HG02852 (cell line): ENCODE results near the gene PLSCR4.

Source experiments
- ATAC-seq: cut with Tn5 transposase; IDR thresholded peaks from one replicate; pipeline ENCODE4 v1.9.1; 2021; ENCODE audit warnings: mild to moderate bottlenecking, moderate library complexity; ENCODE audit not compliant: unreplicated experiment

The PLSCR4 gene

DNA sequence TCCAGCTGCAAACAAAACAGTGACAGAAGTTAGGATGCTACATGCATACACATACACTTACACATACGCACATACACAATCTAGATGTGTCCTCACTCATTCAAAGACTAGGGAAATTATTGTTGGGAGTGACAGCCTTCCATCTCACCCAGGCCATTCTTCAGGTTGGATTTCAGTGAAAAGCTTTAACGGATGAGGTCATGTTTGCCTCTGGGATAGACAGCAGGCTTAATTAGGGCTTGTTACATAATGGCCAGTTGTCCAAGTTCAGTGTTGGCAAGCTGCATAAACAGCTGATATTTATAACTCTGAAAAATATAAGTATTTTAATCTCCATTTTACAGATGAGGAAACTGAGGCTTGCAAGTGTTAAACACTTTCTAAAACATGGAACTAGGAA, 54.1 kb downstream of the PLSCR4 start:
- ATAC-seq = no peak

DNA sequence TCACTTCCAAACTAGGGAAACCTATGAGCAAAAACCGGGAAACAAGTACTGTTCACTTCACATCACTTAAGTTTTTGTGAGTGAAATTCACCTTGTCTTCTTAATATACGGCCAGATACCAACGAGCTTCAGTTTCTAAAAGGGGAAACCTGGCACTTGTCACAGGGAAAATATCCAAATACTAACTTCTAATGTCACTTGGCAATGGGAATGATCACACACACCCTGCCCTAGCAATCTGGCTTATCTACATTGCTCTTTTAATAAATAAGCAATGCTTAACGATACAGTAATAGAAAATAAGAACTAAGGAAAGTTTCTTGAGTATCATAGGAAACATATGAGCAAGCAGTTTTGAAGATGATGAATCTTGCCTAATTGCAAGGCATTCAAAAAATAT, 55.3 kb downstream of the PLSCR4 start:
- no peak for ATAC-seq

DNA sequence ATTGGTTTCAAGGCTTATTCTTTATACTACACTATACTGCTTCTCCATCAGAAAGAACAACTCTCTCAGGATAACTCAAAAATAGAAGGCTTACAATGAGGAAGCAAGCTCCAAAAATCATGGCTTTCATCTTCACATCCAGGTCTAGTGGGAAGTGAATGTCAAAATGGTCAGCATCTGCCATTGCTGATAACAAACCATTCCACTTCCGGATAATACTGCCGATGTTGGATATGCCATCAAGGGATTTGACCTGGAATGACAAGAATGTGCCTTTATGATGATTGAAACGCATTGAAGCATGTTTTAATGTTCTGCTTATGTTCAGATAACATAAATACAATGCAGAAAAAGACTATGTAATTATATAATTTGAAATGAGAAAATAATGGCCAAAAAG, 55.9 kb downstream of the PLSCR4 start:
- ATAC-seq = no peak

DNA sequence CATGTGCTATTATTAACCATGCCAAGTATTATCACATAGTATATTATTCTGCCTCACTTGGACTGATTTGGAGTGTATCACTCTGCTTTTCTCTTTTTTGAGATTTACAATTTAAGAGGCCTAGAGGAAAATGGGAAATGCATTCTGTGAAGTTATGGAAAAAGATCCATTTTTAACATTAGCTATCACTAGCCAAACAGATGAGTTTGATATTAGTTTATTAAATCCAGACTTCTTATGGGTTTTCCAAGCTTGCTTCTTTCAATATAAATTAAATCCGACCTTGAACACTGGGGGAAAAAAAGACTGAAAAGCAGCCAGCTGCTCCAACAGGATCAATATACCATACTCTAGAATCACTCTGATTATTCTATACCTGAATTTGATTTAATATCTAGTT, 59.9 kb downstream of the PLSCR4 start:
- ATAC-seq = no peak

DNA sequence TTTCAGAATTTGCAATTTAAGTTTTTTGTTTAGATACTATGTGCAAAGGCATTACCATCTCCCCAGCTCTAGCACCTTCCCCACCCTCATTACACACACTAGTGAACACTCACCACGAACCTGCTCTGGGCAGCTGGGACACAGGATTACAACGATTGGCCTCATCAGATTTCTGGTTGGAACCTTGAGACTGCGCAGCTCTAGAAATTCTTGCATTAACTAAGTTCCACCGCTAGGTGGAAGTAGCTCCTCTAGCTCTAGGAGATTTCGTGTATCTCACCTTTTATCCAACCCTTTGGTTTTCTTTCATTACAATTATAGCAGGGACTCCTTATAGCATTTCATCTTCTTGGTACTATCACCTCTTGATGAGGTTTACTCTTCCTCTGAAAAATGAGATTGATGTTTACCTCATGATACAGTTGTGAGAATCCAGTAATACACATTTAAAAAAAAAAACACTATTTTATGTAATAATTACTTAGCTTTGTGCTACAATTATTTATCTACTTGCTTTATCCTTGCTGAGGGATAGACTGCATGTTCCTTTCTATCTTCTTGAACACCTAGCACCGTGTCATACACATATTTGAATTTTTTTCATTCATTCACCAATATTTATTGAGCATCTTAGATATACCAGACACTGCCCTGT, 61.3 kb downstream of the PLSCR4 start:
- peak; percentile 99 for ATAC-seq

DNA sequence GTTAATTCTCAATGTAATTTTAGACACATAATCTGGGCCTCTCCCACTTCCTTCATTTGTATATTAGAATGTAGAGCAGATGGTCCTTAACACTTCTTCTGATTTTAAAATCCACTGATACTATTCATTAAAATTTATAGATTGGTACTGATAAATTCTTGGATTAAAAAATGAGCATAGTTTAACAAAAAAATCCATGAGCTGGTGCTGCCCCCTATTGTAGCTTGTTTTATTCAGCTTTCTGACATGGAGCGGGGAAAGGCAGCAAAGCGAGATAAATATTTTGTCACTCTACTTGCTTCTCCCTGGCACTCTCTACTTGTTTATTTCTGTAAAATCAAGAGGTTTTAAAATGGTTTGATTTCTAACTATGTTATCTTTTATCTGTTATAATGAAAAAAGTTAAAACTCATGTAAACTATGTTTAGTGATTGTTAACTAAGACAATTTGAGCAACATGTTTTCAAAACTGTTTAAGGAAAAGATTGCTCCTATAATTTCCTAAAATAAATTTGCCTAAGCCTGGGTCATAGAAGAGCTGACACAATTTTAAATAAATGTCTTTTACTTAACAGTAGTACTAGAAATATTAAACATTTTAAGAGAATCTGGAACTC, 63.5 kb downstream of the PLSCR4 start:
- no peak for ATAC-seq

DNA sequence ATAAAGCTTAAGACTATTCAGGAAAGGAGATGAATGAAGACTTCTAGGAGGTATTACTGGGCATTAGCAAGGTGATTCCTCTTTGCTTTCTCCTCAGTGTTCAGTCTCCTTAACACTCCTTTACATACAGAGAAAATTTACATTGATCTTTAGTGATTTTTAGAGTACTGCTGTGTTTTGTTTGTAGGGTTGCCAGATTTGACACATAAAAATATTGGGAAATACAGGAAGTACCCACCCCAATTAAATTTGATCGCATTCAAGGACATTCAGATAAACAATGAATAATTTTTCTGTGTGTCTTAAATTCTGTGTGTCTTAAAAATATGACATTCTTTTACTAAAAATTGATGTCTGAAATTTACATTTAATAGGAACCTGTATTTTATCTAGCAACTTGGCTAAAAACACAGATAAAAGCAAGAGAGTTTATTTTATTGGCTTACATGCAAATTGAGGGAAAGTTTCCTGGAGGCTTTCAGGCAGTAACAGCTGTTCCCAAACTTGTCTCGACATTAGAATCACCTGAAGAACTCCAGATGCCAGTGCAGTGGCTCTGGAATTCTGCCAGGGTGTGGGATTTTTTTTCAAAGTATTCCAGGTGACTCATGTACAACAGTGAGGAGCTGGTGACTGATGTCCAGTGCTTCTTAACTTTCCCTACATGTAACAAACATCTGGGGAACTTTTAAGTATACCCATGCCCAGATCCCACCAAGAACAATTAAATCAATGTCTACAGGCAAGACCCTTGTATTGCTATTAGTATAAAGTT, 66.5 kb downstream of the PLSCR4 start:
- ATAC-seq = no peak

DNA sequence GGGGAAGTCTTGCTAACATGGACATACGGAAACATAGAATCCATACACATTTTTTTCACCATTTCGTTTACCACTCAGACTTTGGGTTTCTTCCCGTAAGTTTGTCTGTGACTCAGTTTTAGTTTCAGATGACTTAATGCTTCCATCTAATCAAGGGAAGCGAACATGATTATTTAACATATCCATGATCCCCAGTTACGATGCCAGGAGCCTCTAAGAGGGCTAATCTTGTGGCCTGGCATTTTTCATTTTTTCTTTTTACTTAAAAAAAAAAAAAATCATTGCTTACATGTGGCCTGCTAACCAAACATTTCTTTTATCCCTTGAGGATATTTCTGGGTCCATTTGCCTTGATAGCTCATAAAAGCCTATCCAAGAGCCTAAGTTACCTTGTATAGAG, 69.7 kb downstream of the PLSCR4 start:
- ATAC-seq = no peak

DNA sequence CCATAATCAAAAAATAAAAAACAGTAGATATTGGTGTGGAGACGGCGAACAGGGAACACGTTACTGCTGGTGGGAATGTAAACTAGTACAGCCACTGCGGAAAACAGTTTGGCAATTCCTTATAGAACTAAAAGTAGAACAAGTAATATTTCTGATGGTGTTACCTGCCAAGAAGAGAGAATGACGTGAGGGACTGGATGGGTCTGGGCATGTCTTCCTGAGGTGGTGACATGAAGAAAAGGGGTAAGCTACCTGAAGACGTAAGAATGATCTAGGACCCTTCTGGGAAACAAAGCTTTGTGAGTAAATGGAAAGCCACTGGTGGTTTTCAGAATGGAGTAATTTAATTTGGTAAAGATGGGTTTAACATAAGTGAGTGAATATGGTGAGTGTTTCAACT, 70.5 kb downstream of the PLSCR4 start:
- ATAC-seq = no peak

DNA sequence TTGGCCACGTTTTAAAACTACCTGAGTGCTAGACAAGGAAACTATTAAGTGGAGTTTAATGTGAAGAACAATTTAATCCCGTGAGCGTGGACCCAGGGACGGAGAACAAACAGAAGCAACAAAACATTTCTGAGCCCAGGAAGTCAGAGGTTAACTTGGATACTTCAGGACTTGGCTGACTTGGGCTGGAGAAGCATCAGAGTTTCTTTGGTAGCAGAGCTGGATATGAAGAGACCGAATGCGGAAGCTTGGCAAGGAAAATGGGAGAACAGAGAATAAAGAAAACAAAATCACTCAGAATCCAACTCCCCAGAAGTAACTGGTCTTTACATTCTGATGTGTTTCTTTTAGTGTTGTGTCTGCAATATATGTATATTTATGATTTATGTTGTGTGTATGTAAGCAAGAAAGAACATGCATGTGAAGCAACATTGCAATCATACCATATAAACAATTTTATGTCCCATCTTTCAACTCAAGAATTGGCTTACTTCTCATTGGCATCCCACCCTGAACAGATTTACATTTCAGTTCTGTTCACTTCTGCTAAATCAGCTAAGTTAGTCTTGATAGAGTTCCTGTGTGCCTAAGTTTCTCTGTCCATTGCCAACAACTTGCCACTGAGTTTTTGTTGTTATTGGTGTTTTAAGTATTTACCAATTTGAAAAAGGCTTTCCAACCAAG, 72.8 kb downstream of the PLSCR4 start:
- ATAC-seq = no peak

DNA sequence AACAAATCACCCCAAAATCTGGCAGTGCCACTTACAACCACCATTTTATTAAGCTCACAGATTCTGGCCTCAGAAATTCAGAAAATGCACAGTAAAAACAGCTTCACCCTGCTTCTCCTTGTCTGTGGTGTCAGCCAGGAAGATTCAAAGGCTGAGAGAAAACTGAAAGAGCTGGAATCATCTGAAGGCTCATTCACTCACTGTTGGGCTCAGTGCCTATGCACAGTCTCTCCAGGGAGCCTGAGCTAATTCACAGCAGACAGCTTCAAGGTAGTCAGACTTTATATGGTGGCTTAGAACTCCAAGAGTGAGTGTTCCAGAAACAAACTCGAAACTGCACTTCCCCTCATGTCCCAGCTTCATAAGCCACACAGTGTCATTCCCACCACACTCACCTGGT, 73.4 kb downstream of the PLSCR4 start:
- ATAC-seq = no peak

DNA sequence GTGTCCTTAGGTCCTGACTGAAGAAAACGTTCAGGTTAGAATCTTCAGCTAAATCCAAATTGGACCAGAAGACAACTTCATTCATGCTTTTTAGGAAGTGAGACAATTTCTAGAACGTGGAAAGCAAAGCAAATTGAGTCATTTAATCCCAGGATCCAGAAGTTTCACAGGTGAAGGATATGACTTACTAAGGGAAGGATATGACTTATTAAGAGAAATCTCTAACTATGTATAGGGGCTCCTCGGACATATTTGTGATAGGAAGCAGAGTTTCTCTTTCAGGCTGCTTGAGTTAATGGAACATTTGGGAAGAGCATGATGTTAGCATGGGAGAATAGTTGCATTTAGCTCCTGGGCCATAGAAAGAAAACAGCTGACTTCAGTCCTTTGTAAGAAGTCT, 73.8 kb downstream of the PLSCR4 start:
- no peak for ATAC-seq

DNA sequence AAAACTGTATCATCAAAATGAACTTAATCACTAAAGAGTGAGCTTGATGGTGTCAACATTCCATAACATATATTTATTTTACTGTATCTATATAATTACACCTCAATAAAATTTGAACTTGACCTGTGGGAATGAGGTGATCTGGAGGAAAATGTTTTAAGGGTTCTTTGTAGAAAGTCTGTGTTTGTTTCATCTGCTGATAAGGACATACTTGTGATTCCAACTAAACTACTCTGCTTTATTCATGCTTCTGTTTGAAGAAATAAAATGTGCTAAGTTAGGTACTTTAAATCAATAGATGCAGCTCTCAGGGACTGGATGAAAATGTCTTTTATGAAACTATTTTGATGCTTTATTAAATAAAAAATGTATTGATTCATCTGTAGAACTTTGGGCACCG, 78.3 kb downstream of the PLSCR4 start:
- ATAC-seq = no peak

DNA sequence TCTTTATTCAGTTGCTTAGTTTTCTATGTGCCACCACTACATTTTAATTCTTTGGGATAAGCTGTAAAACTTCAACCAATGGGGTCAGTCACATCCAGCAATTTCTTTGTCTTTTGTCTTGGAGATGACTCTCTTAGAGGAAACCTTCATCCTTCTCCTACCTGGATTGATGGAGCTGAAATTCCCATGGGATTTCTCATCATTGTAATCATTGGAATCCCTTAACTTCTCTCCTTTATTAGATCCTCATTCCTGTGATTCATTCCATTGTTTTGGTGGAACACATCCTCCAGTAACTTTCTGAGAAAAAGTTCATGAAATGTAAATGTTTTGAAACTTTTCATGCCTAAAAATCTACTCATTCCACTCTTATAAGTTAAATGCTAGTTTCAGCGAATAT, 80.3 kb downstream of the PLSCR4 start:
- ATAC-seq = no peak

DNA sequence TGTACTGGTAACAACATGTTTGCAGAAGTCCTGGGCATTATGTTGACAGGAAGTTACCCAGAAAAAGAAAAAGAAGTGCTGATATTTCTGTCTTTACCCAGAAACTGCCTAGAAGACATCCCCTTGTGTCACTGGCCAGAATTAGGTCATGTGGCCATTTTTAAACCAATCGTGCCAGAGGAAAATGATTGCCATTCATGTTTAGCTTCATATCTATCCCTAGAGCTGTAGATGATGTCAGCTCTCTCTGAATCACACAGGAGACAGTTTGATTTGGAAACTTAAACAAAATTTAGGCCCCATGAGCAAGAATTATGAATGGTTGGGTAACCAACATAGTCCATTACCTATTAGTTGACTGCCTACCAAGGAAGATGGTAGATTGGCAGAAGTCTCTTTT, 81.0 kb downstream of the PLSCR4 start:
- ATAC-seq = no peak

DNA sequence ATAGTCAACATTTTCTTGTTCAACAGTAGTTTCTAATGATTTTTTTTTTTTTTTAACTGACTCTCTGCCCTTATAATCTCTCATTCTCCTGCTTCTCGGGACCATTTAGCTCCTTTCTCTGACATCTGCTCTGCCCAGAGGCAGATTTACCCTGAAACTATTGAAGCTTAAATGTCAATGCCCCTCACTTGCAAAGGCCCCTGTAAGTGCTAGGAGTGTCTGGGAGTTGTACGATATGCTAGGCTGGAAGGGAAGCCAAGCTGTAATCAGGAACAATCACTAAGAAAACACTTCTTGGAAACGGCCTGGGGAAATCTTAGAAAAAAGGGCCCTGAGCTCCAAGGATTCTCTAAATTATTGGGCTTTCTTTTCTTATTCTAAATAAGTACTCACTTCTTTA, 84.1 kb downstream of the PLSCR4 start:
- ATAC-seq = no peak

DNA sequence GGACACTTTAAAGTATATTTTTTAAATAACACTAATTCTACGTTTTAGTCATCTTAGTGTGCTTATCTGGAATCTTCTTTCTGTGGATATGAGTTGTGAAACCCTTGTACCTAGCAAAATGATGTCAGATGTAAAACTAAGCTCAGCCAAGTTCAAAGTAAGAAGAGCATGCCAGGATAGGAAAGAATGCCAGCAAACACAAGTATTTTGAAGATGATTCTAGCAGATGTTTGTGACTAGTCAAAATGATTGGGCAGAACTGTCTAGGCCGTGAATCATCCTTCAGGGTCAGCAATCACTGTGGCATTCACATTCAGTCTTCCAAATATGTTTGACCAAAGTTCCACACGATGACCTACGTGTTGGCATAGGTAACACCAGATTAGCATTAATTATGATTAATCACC, 84.5 kb downstream of the PLSCR4 start:
- ATAC-seq = no peak

DNA sequence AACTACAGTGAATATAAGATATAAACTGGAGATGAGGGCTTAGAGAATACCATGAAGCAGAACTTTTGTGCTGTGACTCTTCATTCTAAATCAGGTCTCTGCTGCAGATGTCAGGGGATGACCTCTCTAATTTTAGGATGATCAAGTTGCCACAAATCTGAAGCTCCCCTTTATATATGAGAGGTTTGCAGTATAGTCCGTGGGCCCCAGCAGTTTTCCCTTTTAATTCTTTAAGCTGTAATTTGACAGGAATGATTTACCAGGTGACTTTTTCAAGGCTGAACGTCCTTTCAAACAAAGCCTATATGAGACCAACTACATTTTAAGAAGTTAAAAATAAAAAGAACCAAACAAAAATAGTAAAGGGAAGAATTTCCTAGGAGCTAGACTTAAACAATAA, 85.0 kb downstream of the PLSCR4 start:
- no peak for ATAC-seq

DNA sequence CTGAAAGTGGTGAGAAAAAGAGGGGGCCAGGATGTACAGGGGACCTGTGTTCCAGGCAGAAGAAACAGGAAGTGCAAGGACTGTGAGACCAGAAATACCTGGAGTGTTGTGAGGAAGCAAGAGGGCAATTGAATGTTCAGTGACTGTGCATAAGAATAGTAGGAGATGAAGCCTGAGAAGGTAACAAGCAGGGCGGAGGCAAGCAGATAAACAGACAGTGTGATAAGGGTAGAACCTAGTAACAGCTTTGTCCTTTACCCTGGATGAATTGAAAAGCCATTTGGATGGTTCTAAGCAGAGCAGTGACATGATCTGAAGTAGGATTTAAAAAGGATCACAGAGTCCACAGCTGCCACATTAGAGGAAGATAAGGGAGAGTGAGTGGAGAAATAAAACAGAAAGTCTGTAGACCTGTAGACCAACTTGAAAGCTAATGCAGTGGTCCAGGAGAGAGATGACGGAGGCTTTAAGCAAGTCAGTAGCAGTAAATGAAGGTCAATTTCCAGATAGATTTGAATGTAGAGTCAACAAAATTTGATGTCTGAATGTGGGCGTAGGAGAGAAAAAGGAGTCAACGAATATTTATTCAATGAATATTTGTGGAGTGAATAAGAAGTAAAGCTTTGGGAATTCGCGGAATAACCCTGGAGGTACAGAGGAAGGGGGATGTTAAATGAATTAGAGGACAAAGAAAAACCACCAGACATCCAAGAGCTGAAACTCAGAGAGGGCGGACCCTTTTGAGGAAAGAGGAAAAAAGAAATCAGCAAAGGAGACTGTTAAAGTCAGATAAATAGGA, 85.7 kb downstream of the PLSCR4 start:
- no peak for ATAC-seq

DNA sequence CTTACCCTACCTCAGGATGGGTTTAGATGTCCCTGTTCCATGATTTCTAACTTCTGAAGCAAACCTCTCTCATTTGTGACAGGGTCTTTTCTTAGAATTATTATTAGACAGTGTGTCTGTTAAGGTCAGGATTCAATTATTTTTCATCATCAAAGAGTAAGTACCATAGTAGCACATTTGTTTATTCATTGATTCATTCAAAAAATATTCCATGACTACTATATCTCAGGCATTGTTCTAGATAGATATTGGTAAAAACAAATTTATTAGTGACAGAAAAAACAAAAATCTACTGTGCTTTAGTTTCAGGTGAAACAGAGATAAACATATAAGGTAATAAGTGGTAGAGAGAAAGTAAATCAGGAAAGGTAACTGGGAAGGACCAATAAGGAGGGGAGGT, 86.4 kb downstream of the PLSCR4 start:
- ATAC-seq = no peak

DNA sequence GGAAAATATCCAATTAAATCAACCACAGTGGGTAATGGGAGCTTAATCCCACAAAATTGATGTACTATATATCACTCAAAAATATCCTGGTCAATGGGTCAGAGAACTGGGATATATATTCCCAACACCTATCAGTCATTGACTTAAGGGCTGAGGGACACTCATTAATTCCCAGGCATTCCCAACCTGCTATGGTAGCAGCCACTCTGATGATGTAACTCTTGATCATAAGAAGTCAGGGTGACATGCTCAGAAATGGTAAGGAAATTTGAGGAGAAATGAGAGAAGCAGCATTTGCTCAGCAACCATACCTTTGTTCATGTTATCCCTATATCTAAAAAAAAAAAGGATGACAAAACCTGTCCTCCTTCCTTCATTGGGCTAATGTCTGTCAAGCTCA, 86.8 kb downstream of the PLSCR4 start:
- no peak for ATAC-seq
